GM10248 (cell line): ENCODE measurements around the gene FUT9.

Source experiments
- CTCF ChIA-PET: fragments of 300-600 bp; sonication (Branson Sonifier 250); formaldehyde crosslinking; extraction: SDS; loops from one replicate; lab custom pipeline; 2021; ENCODE audit warnings: antibody characterized with exemption; lab: Yijun Ruan, JAX
- POLR2A ChIA-PET: fragments of 350-650 bp; sonication (Branson Sonifier 250); formaldehyde crosslinking; extraction: SDS; loops from one replicate; lab custom pipeline; 2020; ENCODE audit warnings: antibody characterized with exemption; lab: Yijun Ruan, JAX
- DNase-seq: peaks from one replicate; pipeline ENCODE4 v3.0.0; 2012; ENCODE audit errors: extremely low spot score
- TF ChIP-seq, protein P1 (sequence below): IDR thresholded peaks from 2 replicates; pipeline ENCODE4 v1.5.1; 2012; ENCODE audit warnings: mild to moderate bottlenecking, low read depth; ENCODE audit errors: extremely low read depth, missing control alignments, control extremely low read depth

FUT9 gene

GRCh38 chr6:96164802-96165201 is 149.0 kb downstream of the FUT9 start:
- POLR2A ChIA-PET = no interaction called here
- TF ChIP-seq, protein P1, sequence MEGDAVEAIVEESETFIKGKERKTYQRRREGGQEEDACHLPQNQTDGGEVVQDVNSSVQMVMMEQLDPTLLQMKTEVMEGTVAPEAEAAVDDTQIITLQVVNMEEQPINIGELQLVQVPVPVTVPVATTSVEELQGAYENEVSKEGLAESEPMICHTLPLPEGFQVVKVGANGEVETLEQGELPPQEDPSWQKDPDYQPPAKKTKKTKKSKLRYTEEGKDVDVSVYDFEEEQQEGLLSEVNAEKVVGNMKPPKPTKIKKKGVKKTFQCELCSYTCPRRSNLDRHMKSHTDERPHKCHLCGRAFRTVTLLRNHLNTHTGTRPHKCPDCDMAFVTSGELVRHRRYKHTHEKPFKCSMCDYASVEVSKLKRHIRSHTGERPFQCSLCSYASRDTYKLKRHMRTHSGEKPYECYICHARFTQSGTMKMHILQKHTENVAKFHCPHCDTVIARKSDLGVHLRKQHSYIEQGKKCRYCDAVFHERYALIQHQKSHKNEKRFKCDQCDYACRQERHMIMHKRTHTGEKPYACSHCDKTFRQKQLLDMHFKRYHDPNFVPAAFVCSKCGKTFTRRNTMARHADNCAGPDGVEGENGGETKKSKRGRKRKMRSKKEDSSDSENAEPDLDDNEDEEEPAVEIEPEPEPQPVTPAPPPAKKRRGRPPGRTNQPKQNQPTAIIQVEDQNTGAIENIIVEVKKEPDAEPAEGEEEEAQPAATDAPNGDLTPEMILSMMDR = no peak
- no peak for DNase-seq
- CTCF ChIA-PET = no interaction called here

DNA sequence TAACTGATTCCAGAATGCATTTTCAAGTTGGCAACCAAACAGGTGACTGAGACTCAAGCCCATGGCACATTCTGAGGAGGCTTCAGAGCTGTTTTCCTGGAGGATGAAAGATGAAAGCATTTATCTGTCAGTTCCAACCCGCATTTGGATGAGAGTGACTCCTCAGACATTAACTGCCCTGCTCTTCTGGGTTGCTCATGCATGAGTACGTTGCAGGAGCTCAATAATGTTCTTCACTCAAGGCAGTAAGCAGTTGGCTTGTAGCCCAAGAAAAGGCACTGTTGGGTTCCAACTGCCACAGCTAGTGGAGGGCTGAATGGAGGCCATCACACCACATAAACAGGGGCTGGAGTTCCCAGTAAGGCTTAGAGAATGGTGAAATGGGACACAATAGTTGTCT is 155.3 kb downstream of the FUT9 start:
- CTCF ChIA-PET = interaction anchor here (1.1 kb wide), 1 partner anchor 13 kb away, joined by 3 read pairs; no protein-coding TSS in a partner anchor

DNA sequence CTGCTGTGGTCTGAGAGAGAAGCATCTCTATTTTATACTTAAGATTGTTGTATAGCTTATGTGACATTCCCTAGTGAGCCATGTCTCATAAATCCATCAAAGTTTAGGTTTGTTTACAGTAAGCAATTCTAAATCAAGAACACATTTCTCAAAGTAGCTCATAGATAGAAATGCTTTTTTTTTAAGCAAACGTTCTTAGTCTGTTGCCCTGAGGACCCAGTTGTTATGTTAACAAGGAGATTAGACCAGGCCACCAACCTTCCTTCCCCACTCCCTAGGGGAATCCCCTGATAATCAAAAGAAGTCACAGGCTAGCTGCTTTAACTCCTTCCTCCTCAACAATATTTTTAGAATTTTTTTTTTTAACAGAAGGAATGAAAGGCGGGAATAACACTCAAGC is 169.0 kb downstream of the FUT9 start:
- CTCF ChIA-PET = interaction anchor here (1.1 to 1.5 kb wide), 3 partner anchors 14 to 46 kb away, joined by 3 read pairs; no protein-coding TSS in a partner anchor
- TF ChIP-seq, protein P1 = no peak
- DNase-seq = no peak
- POLR2A ChIA-PET = no interaction called here

More for the DNA sequence above, 155.3 kb downstream of the FUT9 start:
- DNase-seq = no peak
- TF ChIP-seq, protein P1 = no peak
- POLR2A ChIA-PET = no interaction called here

- CTCF ChIA-PET = no interaction called here
- DNase-seq = no peak
- POLR2A ChIA-PET = no interaction called here
- TF ChIP-seq, protein P1 = no peak
Observed at GRCh38 chr6:96186094-96186493, 170.3 kb downstream of the FUT9 start.

DNA sequence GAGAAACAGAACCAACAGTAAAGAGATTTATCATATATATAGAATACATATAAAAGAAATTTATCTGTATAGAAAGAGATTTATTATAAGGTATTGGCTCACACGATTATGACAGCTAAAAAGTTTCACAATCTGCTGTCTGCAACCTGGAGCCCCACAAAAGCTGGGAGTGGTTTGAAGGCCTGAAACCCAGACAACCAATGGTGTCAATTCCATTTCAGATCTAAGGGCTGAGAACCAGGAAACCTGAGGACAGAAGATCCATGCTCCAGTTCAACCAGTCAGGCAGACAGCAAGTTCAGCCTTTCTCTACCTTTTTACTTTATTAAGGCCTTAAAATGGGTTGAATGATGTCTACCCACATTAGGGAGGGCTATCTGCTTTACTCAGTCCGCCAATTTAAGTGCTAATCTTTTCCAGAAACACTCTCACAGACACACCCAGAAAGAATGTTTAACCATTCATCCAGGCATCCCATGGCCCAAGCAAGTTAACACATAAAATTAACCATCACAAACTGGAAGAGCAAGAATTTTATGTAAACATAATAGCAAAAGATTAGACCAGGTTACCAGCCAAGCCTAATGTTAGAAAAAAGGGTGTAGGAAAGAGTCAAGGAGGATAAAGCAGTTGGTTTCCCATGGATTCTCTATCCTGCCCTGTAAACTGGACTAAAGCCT is 170.9 kb downstream of the FUT9 start:
- TF ChIP-seq, protein P1 = no peak
- DNase-seq = no peak
- ChIA-PET CTCF (no interaction called here), POLR2A (no interaction called here)

DNA sequence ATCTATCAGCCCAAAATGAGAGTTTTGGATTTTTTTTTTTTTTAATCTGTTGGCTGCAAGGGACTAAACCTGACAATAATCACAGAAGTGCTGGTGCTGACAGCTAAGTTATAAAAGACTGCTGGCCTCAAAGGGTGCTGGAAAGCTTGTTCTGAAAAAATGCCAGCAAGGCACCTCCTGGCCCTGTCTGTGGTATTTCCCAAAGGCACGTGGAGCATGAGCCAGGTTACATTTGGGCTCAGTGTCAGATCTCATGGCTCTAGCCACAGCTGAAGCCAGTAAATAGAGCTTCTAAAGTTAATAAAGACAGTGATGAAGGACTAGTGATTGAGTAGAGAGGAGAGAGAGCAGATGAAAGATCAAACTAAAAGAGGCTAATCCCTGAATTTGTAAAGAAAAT is 178.9 kb downstream of the FUT9 start:
- ChIA-PET POLR2A (no interaction called here), CTCF (no interaction called here)
- TF ChIP-seq, protein P1 = no peak
- no peak for DNase-seq
